ENCODE data around the gene KAZN.

Gene KAZN

GRCh38 chr1:15129944-15130343, 531.5 kb downstream of the KAZN start (continued):
- TF ChIP-seq ZNF549 (tag by site-specific recombination; IDR thresholded peaks at IDR 0.05) = peak; percentile 100

DNA sequence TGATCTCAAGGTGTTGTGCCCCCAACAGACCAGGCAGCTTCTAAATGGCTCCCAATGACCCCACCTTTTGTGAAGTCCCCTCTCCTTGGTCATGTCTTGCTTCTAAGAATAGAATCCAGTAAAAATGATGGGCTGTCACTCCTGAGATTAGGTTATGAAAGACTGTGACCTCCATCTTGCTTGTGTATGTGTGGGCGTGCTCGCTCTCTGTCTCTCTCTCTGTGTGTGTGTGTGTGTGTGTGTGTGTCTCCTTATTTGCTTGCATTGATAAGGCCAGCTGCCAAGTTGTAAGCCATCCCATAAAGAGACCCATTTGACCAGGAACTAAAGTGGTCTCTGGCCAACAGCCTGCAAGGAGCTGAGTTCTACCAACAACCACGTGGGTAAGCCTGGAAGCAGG, 532.1 kb downstream of the KAZN start:
- no peak overlapping the region for H3K4me3 ChIP-seq (ENCODE audit: low read depth, low read length)
- ChIA-PET CTCF (interaction anchor here (0.7 to 5.1 kb wide), 6 partner anchors 13 to 174 kb away, joined by 3 to 73 read pairs (median 8); no protein-coding TSS in a partner anchor), POLR2A (no interaction called here)
- no peak overlapping the region for H3K27ac ChIP-seq (ENCODE audit: extremely low read depth, low read depth, low read length)
- TF ChIP-seq ZNF354C (tag by site-specific recombination; IDR thresholded peaks at IDR 0.05; ENCODE audit: borderline replicate concordance, low read depth) = no peak
- TF ChIP-seq RBAK (tag by site-specific recombination; IDR thresholded peaks at IDR 0.05) = no peak
- no peak for TF ChIP-seq GLIS1 (tag by site-specific recombination; IDR thresholded peaks at IDR 0.05)
- TF ChIP-seq ZNF645 (tag by site-specific recombination; IDR thresholded peaks at IDR 0.05) = no peak
- TF ChIP-seq ZNF76 (tag by site-specific recombination; IDR thresholded peaks at IDR 0.05; ENCODE audit: borderline replicate concordance, low read depth) = no peak
- no peak for TF ChIP-seq SCRT1 (tag by site-specific recombination; IDR thresholded peaks at IDR 0.05; ENCODE audit: borderline replicate concordance)
- TF ChIP-seq ZFHX2 (tag by site-specific recombination; conservative IDR thresholded peaks at IDR 0.05) = peak; percentile 53
- H3K4me1 ChIP-seq (ENCODE audit: control insufficient read depth, insufficient read depth, low read length) = no peaks in the 10 kb centered on the region
- H3K36me3 ChIP-seq (ENCODE audit: control insufficient read depth in 2 of 2, insufficient read depth in 1 of 2, low read length in 2 of 2) = no peaks in the 10 kb centered on the region
- H3K9me3 ChIP-seq (ENCODE audit: control insufficient read depth, insufficient read depth, low read depth, low read length) = no peaks in the 10 kb centered on the region

GRCh38 chr1:15132965-15133364, 534.5 kb downstream of the KAZN start:
- no peak for TF ChIP-seq ZNF585B (tag by site-specific recombination; IDR thresholded peaks at IDR 0.05)
- TF ChIP-seq KLF16 (tag by site-specific recombination; IDR thresholded peaks at IDR 0.05) = no peak
- no peak for TF ChIP-seq ZBTB11 (tag by site-specific recombination; conservative IDR thresholded peaks at IDR 0.05; ENCODE audit: low read depth)
- TF ChIP-seq ZNF280D (tag by site-specific recombination; IDR thresholded peaks at IDR 0.05) = no peak
- TF ChIP-seq ZNF280C (tag by site-specific recombination; IDR thresholded peaks at IDR 0.05) = no peak
- no peak for TF ChIP-seq ZNF175 (tag by site-specific recombination; IDR thresholded peaks at IDR 0.05)
- no peak for TF ChIP-seq REPIN1 (tag by site-specific recombination; IDR thresholded peaks at IDR 0.05; ENCODE audit: low read depth)
- Histone ChIP-seq H3K4me3 (ENCODE audit: low read depth, low read length) (no peak overlapping the region), H3K9me3 (ENCODE audit: control insufficient read depth, insufficient read depth, low read depth, low read length) (no peaks in the 10 kb centered on the region), H3K4me1 (ENCODE audit: control insufficient read depth, insufficient read depth, low read length) (no peaks in the 10 kb centered on the region), H3K27ac (ENCODE audit: extremely low read depth, low read depth, low read length) (no peak overlapping the region), H3K36me3 (ENCODE audit: control insufficient read depth in 2 of 2, insufficient read depth in 1 of 2, low read length in 2 of 2) (no peaks in the 10 kb centered on the region)
- ChIA-PET CTCF (interaction anchor here (0.8 to 1.3 kb wide), 3 partner anchors 139 to 191 kb away, joined by 3 to 8 read pairs (median 4); no protein-coding TSS in a partner anchor), POLR2A (interaction anchor here (0.7 kb wide), 1 partner anchor 54 kb away, joined by 3 read pairs; no protein-coding TSS in a partner anchor)

All from HEK293 (cell line).